Brain pericyte (primary cell): Measurements from ENCODE around the gene SEMA4C.
"Not testable (repeated sequence)": the region's sequence is repeated elsewhere in the genome, so short reads cannot be mapped to it uniquely, and the experiment has no call there.

Source experiments
- DNase-seq: peaks from one replicate; pipeline ENCODE4 v3.0.0-alpha.2; 2012; ENCODE audit warnings: low read depth, low spot score

SEMA4C gene

GRCh38 chr2:96866586-96866985, 3.3 kb downstream of the SEMA4C start:
- no peak for DNase-seq

GRCh38 chr2:96866149-96866548, 3.7 kb downstream of the SEMA4C start:
- DNase-seq, result no peak

- no peak for DNase-seq
Observed at GRCh38 chr2:96865654-96866053, 4.2 kb downstream of the SEMA4C start.

GRCh38 chr2:96864343-96865091, 5.4 kb downstream of the SEMA4C start:
- no peak for DNase-seq

- DNase-seq, result no peak
Observed at GRCh38 chr2:96863575-96864342, 6.1 kb downstream of the SEMA4C start.

GRCh38 chr2:96863056-96863455, 6.8 kb downstream of the SEMA4C start:
- DNase-seq, result not testable (repeated sequence)

GRCh38 chr2:96861074-96861473, 8.8 kb downstream of the SEMA4C start:
- no peak for DNase-seq

- no peak for DNase-seq
Observed at GRCh38 chr2:96860065-96861029, 9.5 kb downstream of the SEMA4C start.

GRCh38 chr2:96859681-96860064, 10.2 kb downstream of the SEMA4C start:
- DNase-seq, result no peak

GRCh38 chr2:96859099-96859649, 10.7 kb downstream of the SEMA4C start:
- DNase-seq, result no peak

GRCh38 chr2:96857667-96858372, 12.1 kb downstream of the SEMA4C start, which contains the start of gene ANKRD39:
ANKRD39 (minus strand) TSS chr2:96858016; CDS start chr2:96857987, 29 bp downstream.
- peak; percentile 97 for DNase-seq

- no peak for DNase-seq
Observed at GRCh38 chr2:96856776-96857666, 12.9 kb downstream of the SEMA4C start.

GRCh38 chr2:96853321-96853720, 16.6 kb downstream of the SEMA4C start:
- no peak for DNase-seq

GRCh38 chr2:96852667-96853066, 17.2 kb downstream of the SEMA4C start:
- no peak for DNase-seq

GRCh38 chr2:96848264-96848663, 21.6 kb downstream of the SEMA4C start:
- no peak for DNase-seq

GRCh38 chr2:96847586-96847985, 22.3 kb downstream of the SEMA4C start:
- DNase-seq, result no peak

GRCh38 chr2:96846825-96847224, 23.1 kb downstream of the SEMA4C start:
- DNase-seq, result no peak

GRCh38 chr2:96844405-96844808, 25.5 kb downstream of the SEMA4C start:
- no peak for DNase-seq

GRCh38 chr2:96843538-96844268, 26.2 kb downstream of the SEMA4C start, which contains the start of gene ANKRD23:
ANKRD23 (minus strand) TSS chr2:96844021; CDS start chr2:96843992, 29 bp downstream.
- DNase-seq, result no peak
